ENCODE measurements around the gene SAP30. TPM values are rescaled to one million over a fixed set of nuclear protein-coding genes. Genes with fewer than 3 reads are reported as not detected.
A peak's percentile ranks its signal among the peaks of the same experiment; 100 is the strongest.

Gene SAP30
- total RNA-seq, 1 experiment from 2014 or later = 11.4 TPM

DNA sequence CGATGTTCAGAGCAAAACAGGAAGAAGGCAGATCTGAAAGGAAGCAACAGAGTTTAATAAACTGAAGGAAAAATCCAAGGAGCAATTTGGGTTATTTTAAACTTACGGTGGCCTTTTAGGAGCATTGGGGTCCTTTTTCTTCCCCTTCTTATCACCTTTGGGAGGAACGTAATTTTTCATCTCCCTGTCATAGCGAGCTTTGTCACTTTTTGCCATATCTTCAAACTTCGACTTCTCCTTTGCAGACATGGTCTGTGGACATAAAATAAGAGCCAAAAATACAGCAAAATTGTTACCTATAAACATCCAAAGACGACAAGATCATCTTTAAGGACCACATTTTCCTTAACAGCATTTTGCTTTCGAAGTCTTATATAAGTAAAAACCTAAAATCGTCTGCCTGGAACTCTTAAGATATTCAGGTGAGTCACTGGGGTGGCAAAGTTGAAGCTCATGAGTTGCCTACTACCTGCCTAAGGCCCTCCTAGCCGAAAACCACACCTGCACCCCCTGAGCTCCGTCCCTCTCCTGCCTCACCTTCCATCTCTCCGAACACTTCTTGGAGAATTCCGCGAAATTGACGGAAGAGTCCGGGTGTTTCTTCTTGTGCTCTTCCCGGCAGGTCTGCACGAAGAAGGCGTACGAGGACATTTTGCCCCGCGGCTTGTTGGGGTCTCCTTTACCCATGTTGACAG lies 37.6 kb upstream of the SAP30 start:
- H3K27me3 ChIP-seq (ENCODE audit: insufficient read depth, low read depth) = no peaks in the 10 kb centered on the region
- H3K9me3 ChIP-seq (ENCODE audit: insufficient read depth, low read depth) = no peaks in the 10 kb centered on the region
- peaks cover 18% of the 10 kb centered on the region; the same call in 1 of the 2 replicates for H3F3A ChIP-seq (ENCODE audit: insufficient read depth, low read depth)
- no peak overlapping the region for H2AFZ ChIP-seq
- POLR2A ChIA-PET (ENCODE audit: unreplicated experiment) = interaction anchor here (0.6 to 0.7 kb wide), 2 partner anchors 89 to 445 kb away, joined by 3 to 6 read pairs; no protein-coding TSS in a partner anchor
- TF ChIP-seq, protein P1, sequence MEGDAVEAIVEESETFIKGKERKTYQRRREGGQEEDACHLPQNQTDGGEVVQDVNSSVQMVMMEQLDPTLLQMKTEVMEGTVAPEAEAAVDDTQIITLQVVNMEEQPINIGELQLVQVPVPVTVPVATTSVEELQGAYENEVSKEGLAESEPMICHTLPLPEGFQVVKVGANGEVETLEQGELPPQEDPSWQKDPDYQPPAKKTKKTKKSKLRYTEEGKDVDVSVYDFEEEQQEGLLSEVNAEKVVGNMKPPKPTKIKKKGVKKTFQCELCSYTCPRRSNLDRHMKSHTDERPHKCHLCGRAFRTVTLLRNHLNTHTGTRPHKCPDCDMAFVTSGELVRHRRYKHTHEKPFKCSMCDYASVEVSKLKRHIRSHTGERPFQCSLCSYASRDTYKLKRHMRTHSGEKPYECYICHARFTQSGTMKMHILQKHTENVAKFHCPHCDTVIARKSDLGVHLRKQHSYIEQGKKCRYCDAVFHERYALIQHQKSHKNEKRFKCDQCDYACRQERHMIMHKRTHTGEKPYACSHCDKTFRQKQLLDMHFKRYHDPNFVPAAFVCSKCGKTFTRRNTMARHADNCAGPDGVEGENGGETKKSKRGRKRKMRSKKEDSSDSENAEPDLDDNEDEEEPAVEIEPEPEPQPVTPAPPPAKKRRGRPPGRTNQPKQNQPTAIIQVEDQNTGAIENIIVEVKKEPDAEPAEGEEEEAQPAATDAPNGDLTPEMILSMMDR (conservative IDR thresholded peaks at IDR 0.05) = no peak
- no peak for TF ChIP-seq EZH2 (IDR thresholded peaks at IDR 0.05; ENCODE audit: low read depth)
- H4K20me1 ChIP-seq (ENCODE audit: insufficient read depth) = no peaks in the 10 kb centered on the region
- peaks cover 31% of the 10 kb centered on the region for H3K79me2 ChIP-seq (ENCODE audit: low read depth)
- CTCF ChIA-PET = interaction anchor here (0.6 kb wide), 2 partner anchors 83 to 149 kb away, joined by 3 to 5 read pairs; no protein-coding TSS in a partner anchor
- H3K4me1 ChIP-seq (replicated peaks; ENCODE audit: insufficient read depth) = peaks cover 25% of the 10 kb centered on the region
- intact Hi-C loops (cut with micrococcal nuclease; ENCODE audit: unreplicated experiment) = no loop called here
- peak in 1 of 2 experiments; percentile 38 for DNase-seq
- H3K9me2 ChIP-seq (ENCODE audit: insufficient read depth) = no peaks in the 10 kb centered on the region
- peak overlapping the region; percentile 84 for H3K4me2 ChIP-seq
- BruUV-seq (replicated peaks) = TSS peak; percentile 62
- no peak overlapping the region for H3K27ac ChIP-seq
- no peaks in the 10 kb centered on the region for H3K36me3 ChIP-seq (ENCODE audit: low read depth)
- peak overlapping the region; percentile 94 for H3K4me3 ChIP-seq

GRCh38 chr4:173333658-173334084 lies 37.1 kb upstream of the SAP30 start:
- ChIA-PET POLR2A (ENCODE audit: unreplicated experiment) (no interaction called here), CTCF (interaction anchor here (0.6 kb wide), 1 partner anchor 148 kb away, joined by 3 read pairs; no protein-coding TSS in a partner anchor)
- Histone ChIP-seq H3K36me3 (ENCODE audit: low read depth) (no peaks in the 10 kb centered on the region), H3K9me3 (ENCODE audit: insufficient read depth, low read depth) (no peaks in the 10 kb centered on the region), H3K4me3 (peak overlapping the region; percentile 94), H3F3A (ENCODE audit: insufficient read depth, low read depth) (peaks cover 18% of the 10 kb centered on the region; the same call in 1 of the 2 replicates), H3K27me3 (ENCODE audit: insufficient read depth, low read depth) (no peaks in the 10 kb centered on the region), H3K4me1 (replicated peaks; ENCODE audit: insufficient read depth) (peaks cover 25% of the 10 kb centered on the region), H3K9me2 (ENCODE audit: insufficient read depth) (no peaks in the 10 kb centered on the region), H3K27ac (peak overlapping the region; percentile 79), H3K79me2 (ENCODE audit: low read depth) (peaks cover 31% of the 10 kb centered on the region), H4K20me1 (ENCODE audit: insufficient read depth) (no peaks in the 10 kb centered on the region), H3K4me2 (peak overlapping the region; percentile 84), H2AFZ (peak overlapping the region; percentile 97)
- BruUV-seq (replicated peaks) = no TSS peak
- DNase-seq = peak in 1 of 2 experiments; percentile 31
- intact Hi-C loops (cut with micrococcal nuclease; ENCODE audit: unreplicated experiment) = loop anchor here (1.0 kb wide), 2 partner anchors 37 to 142 kb away; partner anchors contain the start of gene SAP30
- TF ChIP-seq, protein P1 (conservative IDR thresholded peaks at IDR 0.05) = no peak
- no peak for TF ChIP-seq EZH2 (IDR thresholded peaks at IDR 0.05; ENCODE audit: low read depth)

GRCh38 chr4:173334085-173334890 lies 36.5 kb upstream of the SAP30 start, which contains the start of gene HMGB2:
HMGB2 (minus strand) TSS chr4:173334358; CDS start chr4:173333649, 709 bp downstream.
- Histone ChIP-seq H3K4me2 (peak within 1 kb of the TSS; percentile 98), H3K36me3 (ENCODE audit: low read depth) (no peaks in the 10 kb centered on the region), H3F3A (ENCODE audit: insufficient read depth, low read depth) (peaks cover 18% of the 10 kb centered on the region; the same call in 1 of the 2 replicates), H3K4me1 (replicated peaks; ENCODE audit: insufficient read depth) (peaks cover 25% of the 10 kb centered on the region), H4K20me1 (ENCODE audit: insufficient read depth) (no peaks in the 10 kb centered on the region), H3K27ac (peak within 1 kb of the TSS; percentile 79), H3K9me2 (ENCODE audit: insufficient read depth) (no peaks in the 10 kb centered on the region), H3K9me3 (ENCODE audit: insufficient read depth, low read depth) (no peaks in the 10 kb centered on the region), H2AFZ (peak within 1 kb of the TSS; percentile 99), H3K4me3 (peak within 1 kb of the TSS; percentile 96), H3K27me3 (ENCODE audit: insufficient read depth, low read depth) (no peaks in the 10 kb centered on the region), H3K79me2 (ENCODE audit: low read depth) (peaks cover 31% of the 10 kb centered on the region)
- TF ChIP-seq, protein P1 (conservative IDR thresholded peaks at IDR 0.05) = no peak
- no peak for TF ChIP-seq EZH2 (IDR thresholded peaks at IDR 0.05; ENCODE audit: low read depth)
- BruUV-seq (replicated peaks) = no TSS peak
- ChIA-PET POLR2A (ENCODE audit: unreplicated experiment) (interaction anchor here (0.5 to 0.7 kb wide), 5 partner anchors 35 to 361 kb away, joined by 3 to 6 read pairs (median 4); no protein-coding TSS in a partner anchor), CTCF (interaction anchor here (0.6 kb wide), 1 partner anchor 1338 kb away, joined by 5 read pairs; no protein-coding TSS in a partner anchor)
- intact Hi-C loops (cut with micrococcal nuclease; ENCODE audit: unreplicated experiment) = loop anchor here (1.0 kb wide), 2 partner anchors 36 to 143 kb away; partner anchors contain the start of gene SAP30
- peak; percentile 96 to 99 for DNase-seq

Measured in PC-9 (cell line).